NCI-H526 treated with DMSO at 0.1 percent for 48 hours (cell line): ENCODE data around the gene DYNLT4.
"Not testable (repeated sequence)": the region's sequence is repeated elsewhere in the genome, so short reads cannot be mapped to it uniquely, and the experiment has no call there.

ENCODE experiments used
- DNase-seq: peaks from one replicate; lab custom pipeline; 2025; lab: John Stamatoyannopoulos, UW

The DYNLT4 gene

GRCh38 chr1:44808938-44809917 lies 2.1 kb upstream of the DYNLT4 start:
- DNase-seq, result no peak

- DNase-seq, result no peak
Measured at GRCh38 chr1:44808063-44808937, 1.1 kb upstream of the DYNLT4 start, which contains the start of gene BTBD19. TSS of gene BTBD19 (plus strand) at chr1:44808523. CDS start at chr1:44808821, 298 bp downstream.

GRCh38 chr1:44807364-44808062 lies 362 bp upstream of the DYNLT4 start:
- no peak for DNase-seq

GRCh38 chr1:44806025-44806703 lies 987 bp downstream of the DYNLT4 start:
- no peak for DNase-seq

- no peak for DNase-seq
Measured at GRCh38 chr1:44805311-44806024, 1.7 kb downstream of the DYNLT4 start.

- DNase-seq, result no peak
Measured at GRCh38 chr1:44803312-44804095, 3.6 kb downstream of the DYNLT4 start.

- no peak for DNase-seq
Measured at GRCh38 chr1:44803062-44803311, 4.2 kb downstream of the DYNLT4 start.

- no peak for DNase-seq
Measured at GRCh38 chr1:44802306-44803061, 4.7 kb downstream of the DYNLT4 start.

GRCh38 chr1:44801491-44802305 lies 5.5 kb downstream of the DYNLT4 start:
- no peak for DNase-seq

- DNase-seq, result peak; percentile 99
Measured at GRCh38 chr1:44799770-44800584, 7.2 kb downstream of the DYNLT4 start, which contains the start of gene PLK3. TSS of gene PLK3 (plus strand) at chr1:44800377. CDS start at chr1:44800464, 87 bp downstream.

- DNase-seq, result no peak
Measured at GRCh38 chr1:44798481-44799365, 8.4 kb downstream of the DYNLT4 start.

- not testable (repeated sequence) for DNase-seq
Measured at GRCh38 chr1:44797886-44798285, 9.3 kb downstream of the DYNLT4 start.

- DNase-seq, result no peak
Measured at GRCh38 chr1:44792736-44793502, 14.2 kb downstream of the DYNLT4 start.

GRCh38 chr1:44790968-44791801 lies 16.0 kb downstream of the DYNLT4 start:
- no peak for DNase-seq
